Naive thymus-derived CD4-positive, alpha-beta T cell (primary cell): Measurements from ENCODE around the gene SH3GL3. TPM values are rescaled to one million over a fixed set of nuclear protein-coding genes. Genes with fewer than 3 reads are reported as not detected.

Source experiments
- ATAC-seq: fragments of 150-1000 bp; cut with Tn5 transposase; 2 replicates; pipeline ENCODE4 v1.10.0; 2021; ENCODE audit warnings: mild to moderate bottlenecking, moderate library complexity
- CTCF ChIA-PET: fragments of 350-600 bp; sonication (Branson Sonifier 250); formaldehyde crosslinking; loops from one replicate; lab custom pipeline; 2021; ENCODE audit warnings: antibody characterized with exemption; lab: Charles Lee
- POLR2A ChIA-PET: fragments of 350-600 bp; sonication (Branson Sonifier 250); formaldehyde crosslinking; loops from one replicate; lab custom pipeline; 2021; ENCODE audit warnings: antibody characterized with exemption, inconsistent platforms; lab: Charles Lee
- DNase-seq, 9 donors: peaks; one replicate each; pipeline versions ENCODE4 v3.0.0 to v3.0.0-alpha.2; 2020 to 2022; ENCODE audit warnings: mixed read lengths in 1 of 9
- H3K27ac ChIP-seq: one replicate; pipeline ENCODE4 v1.7.0; 2013; ENCODE audit warnings: mild to moderate bottlenecking, low read depth, low read length, moderate library complexity
- H3K27me3 ChIP-seq, 2 donors: one replicate each; pipeline ENCODE4 v1.7.0; 2013; ENCODE audit warnings: low read length in 2 of 2, mild to moderate bottlenecking in 2 of 2, moderate library complexity in 2 of 2; ENCODE audit not compliant: control insufficient read depth in 2 of 2, insufficient read depth in 2 of 2
- H3K36me3 ChIP-seq, 3 experiments: 1 replicate in 2 of 3; 2 replicates in 1 of 3; pipeline ENCODE4 v1.7.0; 2013; ENCODE audit warnings: low read length in 3 of 3, mild to moderate bottlenecking in 3 of 3, moderate library complexity in 1 of 3; ENCODE audit not compliant: insufficient read depth in 3 of 3, control insufficient read depth in 2 of 3
- H3K4me1 ChIP-seq, 2 donors: one replicate each; pipeline ENCODE4 v1.7.0; 2013; ENCODE audit warnings: low read length in 2 of 2, mild to moderate bottlenecking in 2 of 2, moderate library complexity in 1 of 2; ENCODE audit not compliant: control insufficient read depth in 2 of 2, insufficient read depth in 2 of 2
- H3K4me3 ChIP-seq: 2 replicates; pipeline ENCODE4 v1.7.0; 2013; ENCODE audit warnings: mild to moderate bottlenecking, low read length
- H3K9me3 ChIP-seq, 3 experiments: 1 replicate in 2 of 3; 2 replicates in 1 of 3; pipeline ENCODE4 v1.7.0; 2013; ENCODE audit warnings: low read length in 3 of 3; ENCODE audit not compliant: control insufficient read depth in 2 of 3
- H3K27ac Mint-ChIP-seq, 9 donors: one replicate each; pipeline ENCODE4 v1.8.0; 2020 to 2022; ENCODE audit warnings: mixed read lengths in 9 of 9, mild to moderate bottlenecking in 8 of 9, moderate library complexity in 5 of 9, inconsistent platforms in 2 of 9
- H3K27me3 Mint-ChIP-seq, 5 donors: one replicate each; pipeline ENCODE4 v1.8.0; 2021 to 2022; ENCODE audit warnings: mixed read lengths in 5 of 5, mild to moderate bottlenecking in 1 of 5
- H3K36me3 Mint-ChIP-seq, 5 donors: one replicate each; pipeline ENCODE4 v1.8.0; 2020 to 2022; ENCODE audit warnings: mixed read lengths in 5 of 5, mild to moderate bottlenecking in 3 of 5, inconsistent platforms in 1 of 5
- H3K4me1 Mint-ChIP-seq, 7 donors: one replicate each; pipeline ENCODE4 v1.8.0; 2020 to 2022; ENCODE audit warnings: mixed read lengths in 7 of 7, mild to moderate bottlenecking in 3 of 7, inconsistent platforms in 1 of 7
- H3K4me3 Mint-ChIP-seq, 10 donors: one replicate each; pipeline ENCODE4 v1.8.0; 2020 to 2022; ENCODE audit warnings: mild to moderate bottlenecking in 10 of 10, mixed read lengths in 10 of 10, moderate library complexity in 6 of 10, inconsistent platforms in 2 of 10
- H3K9me3 Mint-ChIP-seq, 11 donors: one replicate each; pipeline ENCODE4 v1.8.0; 2020 to 2022; ENCODE audit warnings: mixed read lengths in 11 of 11, mild to moderate bottlenecking in 4 of 11, inconsistent platforms in 1 of 11, moderate library complexity in 1 of 11
- intact Hi-C, 2 donors: fragments of 100-400 bp; cut with micrococcal nuclease; formaldehyde crosslinking; loops; one replicate each; pipeline ENCODE4 v1.15.1; 2023
- polyA plus RNA-seq, 2 donors: library from polyadenylated mRNA; unstranded; fragments of 300-500 nt; fragmentation: Illumina TruSeq; gene quantifications; one replicate each; pipeline ENCODE4 v1.2.3, GENCODE V29; 2021
- total RNA-seq, 6 experiments: library from RNA in 5 of 6; stranded (reverse) in 5 of 6; gene quantifications; 1 replicate in 5 of 6; 2 replicates in 1 of 6; pipeline ENCODE4 v1.2.3 and lab custom pipeline; 2021 to 2026

SH3GL3 gene
- total and polyA plus RNA-seq, 7 experiments from 2014 or later, result not detected

DNA sequence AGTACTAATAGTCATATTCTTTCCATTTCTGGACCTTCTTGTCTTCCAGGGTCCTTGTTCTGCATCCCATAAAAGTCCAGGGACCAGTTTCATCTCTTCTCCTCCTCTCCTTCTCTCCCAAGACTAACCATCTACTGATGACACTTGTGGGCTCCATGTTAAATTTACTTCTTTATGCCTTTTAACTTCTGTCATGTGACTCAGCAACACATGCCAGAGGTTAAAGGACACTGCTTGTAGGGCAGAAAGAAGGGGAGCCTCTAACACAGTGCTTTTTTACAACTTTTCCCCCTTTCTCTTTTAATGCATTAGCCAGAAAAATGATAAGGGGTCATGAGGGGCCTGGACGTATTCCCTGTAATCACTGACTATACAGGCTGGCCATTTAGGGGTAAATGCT, 10.0 kb downstream of the SH3GL3 start:
- Mint-ChIP-seq H3K27ac (no peak overlapping the region), H3K36me3 (no peaks in the 10 kb centered on the region), H3K27me3 (peaks cover 0 to 25% (median 12%) of the 10 kb centered on the region in 5 donors), H3K4me1 (no peaks in the 10 kb centered on the region), H3K4me3 (no peak overlapping the region), H3K9me3 (peaks cover 0 to 9% (median 0%) of the 10 kb centered on the region in 11 donors)
- Histone ChIP-seq H3K36me3 (no peaks in the 10 kb centered on the region), H3K4me1 (no peaks in the 10 kb centered on the region), H3K27ac (no peak overlapping the region), H3K9me3 (no peaks in the 10 kb centered on the region), H3K27me3 (no peaks in the 10 kb centered on the region), H3K4me3 (no peak overlapping the region)
- intact Hi-C loops, result no loop called here
- DNase-seq (no peak), ATAC-seq (no peak)
- POLR2A ChIA-PET, result no interaction called here
- CTCF ChIA-PET, result no interaction called here

DNA sequence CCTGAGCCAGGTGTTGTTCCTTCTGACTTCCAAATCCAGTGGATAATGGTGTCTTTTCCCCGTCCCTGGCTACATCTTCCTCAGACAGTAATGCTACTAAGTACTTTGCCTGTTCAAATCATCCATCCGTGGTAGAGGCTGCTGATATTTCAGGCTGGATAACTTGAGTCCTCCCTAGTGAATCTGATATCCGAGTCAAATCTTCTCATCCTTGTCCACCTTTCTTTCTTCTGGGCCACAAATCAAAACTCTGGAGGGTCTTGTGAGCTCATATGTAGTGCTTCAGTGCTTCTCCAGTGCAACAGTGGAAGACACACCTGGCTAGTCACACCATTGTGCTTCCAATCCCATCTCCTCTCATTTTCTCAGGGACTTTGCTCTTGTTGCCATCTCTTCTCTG, 11.2 kb downstream of the SH3GL3 start:
- no peak overlapping the region for H3K4me3 Mint-ChIP-seq
- POLR2A ChIA-PET, result no interaction called here
- Histone ChIP-seq H3K4me1 (no peaks in the 10 kb centered on the region), H3K9me3 (no peaks in the 10 kb centered on the region), H3K27ac (no peak overlapping the region), H3K4me3 (no peak overlapping the region), H3K36me3 (no peaks in the 10 kb centered on the region), H3K27me3 (no peaks in the 10 kb centered on the region)
- intact Hi-C loops, result no loop called here
- no peak overlapping the region for H3K27ac Mint-ChIP-seq
- ATAC-seq, result no peak
- no peak for DNase-seq
- peaks cover 0 to 31% (median 12%) of the 10 kb centered on the region in 5 donors for H3K27me3 Mint-ChIP-seq
- peaks cover 0 to 9% (median 0%) of the 10 kb centered on the region in 11 donors for H3K9me3 Mint-ChIP-seq
- H3K4me1 Mint-ChIP-seq, result peaks cover 0 to 2% (median 0%) of the 10 kb centered on the region in 7 donors
- CTCF ChIA-PET, result no interaction called here
- no peaks in the 10 kb centered on the region for H3K36me3 Mint-ChIP-seq

- no peak overlapping the region for H3K4me3 Mint-ChIP-seq
- no peaks in the 10 kb centered on the region for H3K9me3 ChIP-seq
- POLR2A ChIA-PET, result no interaction called here
- H3K27me3 ChIP-seq, result no peaks in the 10 kb centered on the region
- H3K4me1 Mint-ChIP-seq, result peaks cover 0 to 2% (median 0%) of the 10 kb centered on the region in 7 donors
- H3K4me1 ChIP-seq, result no peaks in the 10 kb centered on the region
- no peak for ATAC-seq
- CTCF ChIA-PET, result no interaction called here
- intact Hi-C loops, result no loop called here
- no peaks in the 10 kb centered on the region for H3K36me3 Mint-ChIP-seq
- H3K4me3 ChIP-seq, result no peak overlapping the region
- no peak for DNase-seq
- peaks cover 0 to 7% (median 0%) of the 10 kb centered on the region in 11 donors for H3K9me3 Mint-ChIP-seq
- no peak overlapping the region for H3K27ac Mint-ChIP-seq
- no peak overlapping the region for H3K27ac ChIP-seq
- H3K36me3 ChIP-seq, result no peaks in the 10 kb centered on the region
- peaks cover 2 to 31% (median 19%) of the 10 kb centered on the region in 5 donors for H3K27me3 Mint-ChIP-seq
These were observed 14.9 kb downstream of the SH3GL3 start for GRCh38 chr15:83462026-83462425.

DNA sequence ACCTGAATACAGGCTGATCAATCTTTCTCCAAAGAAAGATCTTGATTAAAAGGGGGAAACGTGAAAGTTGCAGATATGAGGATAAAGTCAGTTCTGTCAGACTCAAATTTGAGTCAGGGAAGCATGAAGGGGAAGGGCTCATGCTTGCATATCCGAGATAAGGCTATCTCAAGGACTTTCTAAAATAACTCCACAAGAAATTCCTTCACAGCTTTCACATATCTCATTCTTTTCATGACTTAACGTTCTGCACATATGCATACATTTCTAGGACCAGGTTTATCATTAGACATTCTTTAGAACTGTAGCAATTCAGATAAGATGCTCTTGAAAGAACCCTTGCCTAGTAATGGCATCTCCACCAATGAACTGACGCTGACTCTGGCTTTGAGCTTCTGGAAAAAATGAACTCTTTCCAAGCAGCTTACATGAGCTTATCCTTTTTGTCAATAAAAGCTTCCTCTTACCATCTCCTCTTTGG, 15.9 kb downstream of the SH3GL3 start:
- Mint-ChIP-seq H3K4me1 (peaks cover 0 to 2% (median 0%) of the 10 kb centered on the region in 7 donors), H3K36me3 (no peaks in the 10 kb centered on the region), H3K27me3 (peaks cover 2 to 31% (median 16%) of the 10 kb centered on the region in 5 donors), H3K4me3 (no peak overlapping the region), H3K27ac (no peak overlapping the region), H3K9me3 (peaks cover 0 to 3% (median 0%) of the 10 kb centered on the region in 11 donors)
- no peak overlapping the region for H3K4me3 ChIP-seq
- intact Hi-C loops, result no loop called here
- no peak for DNase-seq
- ChIA-PET CTCF (no interaction called here), POLR2A (no interaction called here)
- no peak for ATAC-seq
- no peak overlapping the region for H3K27ac ChIP-seq
- no peaks in the 10 kb centered on the region for H3K36me3 ChIP-seq
- H3K27me3 ChIP-seq, result no peaks in the 10 kb centered on the region
- H3K9me3 ChIP-seq, result no peaks in the 10 kb centered on the region
- no peaks in the 10 kb centered on the region for H3K4me1 ChIP-seq

DNA sequence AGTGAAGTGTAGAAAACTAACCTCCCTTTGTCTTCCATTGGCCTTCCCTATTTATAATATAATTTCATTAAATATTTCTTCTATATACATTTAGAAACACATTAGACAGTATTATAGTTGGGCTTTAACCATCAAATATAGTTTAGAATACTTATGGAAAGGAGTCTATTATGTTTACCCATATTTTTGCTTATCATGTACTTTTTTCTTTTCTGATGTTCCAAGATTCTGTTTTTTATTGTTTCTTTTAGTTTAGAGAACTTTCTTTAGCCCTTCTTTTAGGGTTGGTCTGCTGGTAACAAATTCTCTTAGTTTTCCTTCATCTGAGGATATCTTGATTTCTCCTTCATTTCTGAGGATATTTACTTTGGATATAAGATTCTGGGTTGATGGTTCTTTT, 23.7 kb downstream of the SH3GL3 start:
- Histone ChIP-seq H3K4me3 (no peak overlapping the region), H3K27me3 (no peaks in the 10 kb centered on the region), H3K36me3 (no peaks in the 10 kb centered on the region), H3K9me3 (no peaks in the 10 kb centered on the region), H3K4me1 (no peaks in the 10 kb centered on the region), H3K27ac (no peak overlapping the region)
- Mint-ChIP-seq H3K36me3 (no peaks in the 10 kb centered on the region), H3K4me1 (no peaks in the 10 kb centered on the region), H3K9me3 (peaks cover 0 to 12% (median 2%) of the 10 kb centered on the region in 11 donors), H3K27me3 (peaks cover 7 to 30% (median 25%) of the 10 kb centered on the region in 5 donors), H3K4me3 (no peak overlapping the region), H3K27ac (no peak overlapping the region)
- no peak for ATAC-seq
- intact Hi-C loops, result no loop called here
- DNase-seq, result no peak
- ChIA-PET POLR2A (no interaction called here), CTCF (no interaction called here)

DNA sequence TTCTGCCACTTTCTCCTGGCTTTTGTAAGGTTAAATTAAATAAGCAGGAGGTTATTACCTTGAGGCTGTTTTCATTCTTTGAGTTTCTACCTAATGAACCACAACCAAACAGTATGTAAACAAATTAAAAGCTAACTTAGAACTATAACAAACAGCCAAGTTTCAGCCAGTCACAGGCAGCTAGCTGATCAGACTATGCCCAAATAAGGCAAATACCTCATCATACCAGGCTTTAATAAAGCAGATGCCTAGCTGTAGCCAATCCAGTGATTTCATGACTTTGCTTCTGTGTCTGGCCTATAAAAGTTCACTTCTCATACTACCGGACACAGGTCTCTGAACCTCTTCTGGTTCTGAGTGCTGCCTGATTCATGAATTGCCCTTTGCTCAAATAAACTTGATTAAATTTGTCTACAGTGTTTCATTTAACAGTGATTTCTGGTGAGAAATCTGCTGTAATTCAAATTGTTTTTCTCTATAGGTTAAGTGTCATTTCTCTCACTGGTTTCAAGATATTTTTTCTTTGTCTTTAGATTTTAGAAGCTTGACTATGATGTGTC, 24.2 kb downstream of the SH3GL3 start:
- Mint-ChIP-seq H3K36me3 (no peaks in the 10 kb centered on the region), H3K27ac (no peak overlapping the region), H3K27me3 (peaks cover 7 to 30% (median 25%) of the 10 kb centered on the region in 5 donors), H3K4me1 (no peaks in the 10 kb centered on the region), H3K9me3 (peaks cover 0 to 12% (median 2%) of the 10 kb centered on the region in 11 donors), H3K4me3 (no peak overlapping the region)
- no peaks in the 10 kb centered on the region for H3K4me1 ChIP-seq
- POLR2A ChIA-PET, result no interaction called here
- DNase-seq, result no peak
- CTCF ChIA-PET, result no interaction called here
- H3K36me3 ChIP-seq, result no peaks in the 10 kb centered on the region
- H3K9me3 ChIP-seq, result no peaks in the 10 kb centered on the region
- ATAC-seq, result no peak
- no peak overlapping the region for H3K4me3 ChIP-seq
- H3K27ac ChIP-seq, result no peak overlapping the region
- no peaks in the 10 kb centered on the region for H3K27me3 ChIP-seq
- intact Hi-C loops, result no loop called here

- ATAC-seq, result no peak
- Histone ChIP-seq H3K9me3 (no peaks in the 10 kb centered on the region), H3K27ac (no peak overlapping the region), H3K36me3 (no peaks in the 10 kb centered on the region), H3K4me1 (no peaks in the 10 kb centered on the region), H3K4me3 (no peak overlapping the region), H3K27me3 (no peaks in the 10 kb centered on the region)
- intact Hi-C loops, result no loop called here
- peaks cover 7 to 30% (median 25%) of the 10 kb centered on the region in 5 donors for H3K27me3 Mint-ChIP-seq
- ChIA-PET CTCF (no interaction called here), POLR2A (no interaction called here)
- H3K27ac Mint-ChIP-seq, result no peak overlapping the region
- no peaks in the 10 kb centered on the region for H3K4me1 Mint-ChIP-seq
- peaks cover 0 to 12% (median 2%) of the 10 kb centered on the region in 11 donors for H3K9me3 Mint-ChIP-seq
- H3K36me3 Mint-ChIP-seq, result no peaks in the 10 kb centered on the region
- no peak overlapping the region for H3K4me3 Mint-ChIP-seq
- DNase-seq, result no peak
These were observed 25.0 kb downstream of the SH3GL3 start for GRCh38 chr15:83472151-83472550.
